Measurements from ENCODE around the gene NCKAP5.

DNA sequence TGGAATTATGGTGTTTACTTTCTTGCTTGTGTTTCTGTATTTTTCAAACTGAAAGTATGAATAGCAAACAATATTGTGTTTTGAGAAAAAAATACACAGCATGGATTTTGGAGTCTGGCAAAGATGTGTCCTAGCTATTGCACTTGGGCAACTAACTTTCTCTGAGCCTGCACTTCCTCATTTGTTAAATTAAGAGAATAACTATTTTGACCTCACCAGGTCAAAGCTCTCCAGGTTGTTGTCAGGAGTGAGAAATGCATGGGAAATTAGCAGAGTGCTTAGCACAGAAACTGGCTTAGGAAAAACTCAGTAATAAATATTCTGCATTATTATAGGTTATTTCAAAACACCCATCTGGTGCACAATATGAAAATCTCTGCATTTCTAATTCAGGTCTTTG is 926.4 kb downstream of the NCKAP5 start:
- TF ChIP-seq POLR2AphosphoS5 (IDR thresholded peaks at IDR 0.05; ENCODE audit: insufficient read depth in 1 of 2, low read depth in 1 of 2): no peak
- TF ChIP-seq, protein P1, sequence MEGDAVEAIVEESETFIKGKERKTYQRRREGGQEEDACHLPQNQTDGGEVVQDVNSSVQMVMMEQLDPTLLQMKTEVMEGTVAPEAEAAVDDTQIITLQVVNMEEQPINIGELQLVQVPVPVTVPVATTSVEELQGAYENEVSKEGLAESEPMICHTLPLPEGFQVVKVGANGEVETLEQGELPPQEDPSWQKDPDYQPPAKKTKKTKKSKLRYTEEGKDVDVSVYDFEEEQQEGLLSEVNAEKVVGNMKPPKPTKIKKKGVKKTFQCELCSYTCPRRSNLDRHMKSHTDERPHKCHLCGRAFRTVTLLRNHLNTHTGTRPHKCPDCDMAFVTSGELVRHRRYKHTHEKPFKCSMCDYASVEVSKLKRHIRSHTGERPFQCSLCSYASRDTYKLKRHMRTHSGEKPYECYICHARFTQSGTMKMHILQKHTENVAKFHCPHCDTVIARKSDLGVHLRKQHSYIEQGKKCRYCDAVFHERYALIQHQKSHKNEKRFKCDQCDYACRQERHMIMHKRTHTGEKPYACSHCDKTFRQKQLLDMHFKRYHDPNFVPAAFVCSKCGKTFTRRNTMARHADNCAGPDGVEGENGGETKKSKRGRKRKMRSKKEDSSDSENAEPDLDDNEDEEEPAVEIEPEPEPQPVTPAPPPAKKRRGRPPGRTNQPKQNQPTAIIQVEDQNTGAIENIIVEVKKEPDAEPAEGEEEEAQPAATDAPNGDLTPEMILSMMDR (IDR thresholded peaks at IDR 0.05): no peak

Measured in vagina (tissue), 2 donors.